Lower lobe of right lung (tissue), 2 donors: ENCODE data around the gene CAPZA2. TPM values are rescaled to one million over a fixed set of nuclear protein-coding genes. Genes with fewer than 3 reads are reported as not detected.

ENCODE experiments used
- ATAC-seq, 2 donors: fragments of 200-7000 bp; cut with Tn5 transposase; one replicate each; pipeline ENCODE4 v1.9.1; 2020 to 2022; ENCODE audit warnings: mild to moderate bottlenecking in 2 of 2, moderate library complexity in 2 of 2
- DNase-seq: peaks from one replicate; pipeline ENCODE4 v3.0.0-alpha.2; 2020
- H3K27ac ChIP-seq: fragments of 200-600 bp; one replicate; pipeline ENCODE4 v1.8.0; 2022
- H3K27me3 ChIP-seq: fragments of 200-600 bp; one replicate; pipeline ENCODE4 v1.8.0; 2022; ENCODE audit warnings: low read depth
- H3K36me3 ChIP-seq: fragments of 200-600 bp; one replicate; pipeline ENCODE4 v1.8.0; 2022; ENCODE audit warnings: mild to moderate bottlenecking
- H3K4me1 ChIP-seq: fragments of 200-600 bp; one replicate; pipeline ENCODE4 v1.8.0; 2022
- H3K4me3 ChIP-seq: fragments of 200-600 bp; one replicate; pipeline ENCODE4 v1.8.0; 2022; ENCODE audit warnings: mild to moderate bottlenecking
- H3K9me3 ChIP-seq: fragments of 200-600 bp; one replicate; pipeline ENCODE4 v1.8.0; 2022
- intact Hi-C: fragments of 100-400 bp; cut with DNase I; formaldehyde crosslinking; loops from one replicate; pipeline ENCODE4 v1.11.0; 2022
- total RNA-seq: library from RNA; stranded (reverse); fragmentation: NEBNext Ultra II Directional; extraction: Animal tissue kit (Norgen Biotek cat#: 25700); gene quantifications from one replicate; pipeline ENCODE4 v1.2.1, GENCODE V29; 2021
- TF ChIP-seq, protein P1 (sequence below): fragments of 200-600 bp; IDR thresholded peaks from one replicate; pipeline ENCODE4 v1.8.0; 2022; ENCODE audit warnings: antibody characterized with exemption, mild to moderate bottlenecking
- donor health status: DM: no; HTN: yes; CAD: no; lungs with severe emphysema.

CAPZA2 gene
- total RNA-seq, 1 donor from 2014 or later, result 261 TPM

DNA sequence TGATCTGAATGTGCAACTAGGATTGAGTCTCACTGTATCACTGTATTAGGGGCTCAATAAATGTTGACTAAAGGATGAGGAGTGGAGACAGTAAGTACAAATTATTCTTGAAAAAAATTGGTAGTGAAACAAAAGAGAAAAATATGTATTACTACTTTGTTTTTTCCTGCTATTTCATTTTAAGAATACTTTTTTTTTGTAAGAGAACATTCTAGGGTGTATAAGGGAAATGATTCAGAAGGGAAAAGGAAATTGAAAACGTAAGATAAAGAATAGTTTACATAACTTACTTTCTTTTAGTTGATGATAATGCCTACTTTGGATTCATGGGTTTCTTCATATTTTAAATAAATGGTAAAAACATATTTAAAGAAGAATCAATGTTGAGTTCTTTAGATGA lies 9.6 kb downstream of the CAPZA2 start:
- no peak overlapping the region for H3K27ac ChIP-seq
- TF ChIP-seq, protein P1, sequence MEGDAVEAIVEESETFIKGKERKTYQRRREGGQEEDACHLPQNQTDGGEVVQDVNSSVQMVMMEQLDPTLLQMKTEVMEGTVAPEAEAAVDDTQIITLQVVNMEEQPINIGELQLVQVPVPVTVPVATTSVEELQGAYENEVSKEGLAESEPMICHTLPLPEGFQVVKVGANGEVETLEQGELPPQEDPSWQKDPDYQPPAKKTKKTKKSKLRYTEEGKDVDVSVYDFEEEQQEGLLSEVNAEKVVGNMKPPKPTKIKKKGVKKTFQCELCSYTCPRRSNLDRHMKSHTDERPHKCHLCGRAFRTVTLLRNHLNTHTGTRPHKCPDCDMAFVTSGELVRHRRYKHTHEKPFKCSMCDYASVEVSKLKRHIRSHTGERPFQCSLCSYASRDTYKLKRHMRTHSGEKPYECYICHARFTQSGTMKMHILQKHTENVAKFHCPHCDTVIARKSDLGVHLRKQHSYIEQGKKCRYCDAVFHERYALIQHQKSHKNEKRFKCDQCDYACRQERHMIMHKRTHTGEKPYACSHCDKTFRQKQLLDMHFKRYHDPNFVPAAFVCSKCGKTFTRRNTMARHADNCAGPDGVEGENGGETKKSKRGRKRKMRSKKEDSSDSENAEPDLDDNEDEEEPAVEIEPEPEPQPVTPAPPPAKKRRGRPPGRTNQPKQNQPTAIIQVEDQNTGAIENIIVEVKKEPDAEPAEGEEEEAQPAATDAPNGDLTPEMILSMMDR, result no peak
- intact Hi-C loops, result no loop called here
- DNase-seq (no peak), ATAC-seq (no peak)
- peaks cover 95% of the 10 kb centered on the region for H3K4me1 ChIP-seq
- no peaks in the 10 kb centered on the region for H3K36me3 ChIP-seq
- H3K4me3 ChIP-seq, result no peak overlapping the region
- H3K27me3 ChIP-seq, result no peaks in the 10 kb centered on the region
- no peaks in the 10 kb centered on the region for H3K9me3 ChIP-seq

DNA sequence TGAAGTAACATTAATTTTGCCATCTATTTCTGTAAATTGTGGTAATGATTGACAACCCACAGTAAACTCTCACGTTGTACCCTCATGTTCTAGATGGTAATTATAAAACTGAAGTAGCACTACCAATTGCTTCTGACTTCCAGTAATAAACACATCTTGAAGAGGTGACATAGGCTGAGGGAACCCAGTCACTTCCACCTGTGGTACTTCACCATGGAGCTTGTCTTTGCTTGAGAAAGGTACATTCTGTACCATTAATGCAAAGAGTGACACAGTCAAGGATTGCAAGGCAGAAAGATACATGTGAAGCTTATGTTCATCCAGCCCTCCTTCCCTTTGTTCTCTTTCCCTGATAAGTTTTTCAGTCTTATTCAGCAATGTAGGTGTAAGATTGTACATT lies 11.2 kb downstream of the CAPZA2 start:
- TF ChIP-seq, protein P1, result no peak
- peaks cover 98% of the 10 kb centered on the region for H3K4me1 ChIP-seq
- H3K27me3 ChIP-seq, result no peaks in the 10 kb centered on the region
- no peaks in the 10 kb centered on the region for H3K9me3 ChIP-seq
- no peaks in the 10 kb centered on the region for H3K36me3 ChIP-seq
- H3K27ac ChIP-seq, result peak overlapping the region; percentile 39
- intact Hi-C loops, result no loop called here
- no peak overlapping the region for H3K4me3 ChIP-seq
- peak; percentile 54 to 69 for ATAC-seq
- DNase-seq, result no peak

DNA sequence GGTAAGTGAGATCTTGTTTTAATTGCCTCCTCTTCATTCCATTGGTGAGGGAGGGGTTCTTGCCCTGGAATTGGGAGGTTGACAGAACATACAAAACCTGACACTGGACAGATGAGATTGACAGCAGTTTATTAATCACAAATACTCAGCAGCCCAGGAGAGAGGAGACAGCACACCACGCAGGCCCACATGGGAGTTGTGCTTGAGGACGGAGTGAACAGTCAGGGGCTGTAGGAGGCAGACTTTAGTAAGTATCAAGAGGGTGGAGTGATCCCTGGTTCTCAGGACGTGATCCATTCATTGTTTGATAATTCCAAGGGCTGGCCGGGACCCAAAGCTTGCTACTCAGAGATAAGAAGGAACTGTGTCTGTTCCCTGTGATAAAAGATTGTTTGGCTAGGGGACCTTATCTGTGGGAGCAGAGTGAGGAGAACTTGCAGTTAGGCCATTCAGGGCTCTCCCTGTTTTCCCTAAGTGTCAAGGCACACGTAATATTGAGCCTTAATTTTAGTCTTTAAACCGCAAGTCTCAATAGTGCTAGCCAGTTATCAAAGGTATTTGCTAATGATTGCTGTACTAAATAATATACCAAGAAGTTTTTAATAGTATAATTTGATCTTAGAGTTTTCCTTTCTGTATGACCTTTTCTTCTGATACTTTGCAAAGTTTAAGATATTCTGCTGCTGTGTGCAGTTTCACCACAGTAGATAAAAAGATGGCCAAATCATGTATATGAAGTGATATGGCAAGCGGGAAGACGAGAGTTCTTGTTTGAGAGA lies 14.5 kb downstream of the CAPZA2 start:
- intact Hi-C loops, result no loop called here
- TF ChIP-seq, protein P1, result peak; percentile 14
- H3K27me3 ChIP-seq, result no peaks in the 10 kb centered on the region
- peaks cover 77% of the 10 kb centered on the region for H3K4me1 ChIP-seq
- no peak for DNase-seq
- peak overlapping the region; percentile 9 for H3K4me3 ChIP-seq
- H3K9me3 ChIP-seq, result no peaks in the 10 kb centered on the region
- H3K27ac ChIP-seq, result peak overlapping the region; percentile 9
- peak; percentile 79 to 80 for ATAC-seq
- H3K36me3 ChIP-seq, result no peaks in the 10 kb centered on the region

DNA sequence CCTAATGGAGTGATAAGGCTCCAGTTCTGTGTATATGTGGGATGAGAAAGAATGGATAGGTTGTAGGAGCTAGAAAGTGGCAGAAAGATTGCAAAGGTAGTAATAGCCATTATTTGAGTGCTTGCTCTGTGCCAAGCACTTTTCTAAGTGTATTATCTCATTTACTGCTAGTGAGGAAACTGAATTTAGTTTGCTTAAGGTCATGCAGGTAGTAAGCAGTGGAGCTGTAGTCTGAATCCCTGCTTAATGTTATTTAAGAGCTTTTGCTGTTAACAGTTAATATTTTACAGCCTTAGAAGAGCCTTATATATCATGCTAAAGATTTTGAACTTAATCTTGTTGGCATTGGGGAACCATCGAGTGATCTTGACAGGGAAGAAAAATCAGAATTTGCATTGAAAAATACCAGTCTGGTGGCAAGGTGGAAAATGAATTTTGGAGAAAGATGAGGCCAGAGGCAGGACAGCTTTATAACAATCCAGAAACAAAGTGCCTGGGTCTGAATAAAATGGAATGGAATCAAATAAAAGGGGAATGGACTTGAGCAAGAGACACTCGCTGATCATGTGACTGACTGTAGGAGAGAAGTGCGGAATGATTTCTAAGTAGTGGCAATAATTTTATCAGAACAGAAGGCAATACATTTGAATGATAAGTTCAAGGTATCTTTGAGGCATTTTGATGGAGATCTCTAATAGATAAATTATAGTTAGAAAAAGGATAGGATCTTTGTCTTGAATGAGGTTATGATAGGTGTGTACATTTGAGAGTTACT lies 15.2 kb downstream of the CAPZA2 start:
- intact Hi-C loops, result no loop called here
- Histone ChIP-seq H3K27me3 (no peaks in the 10 kb centered on the region), H3K4me1 (peaks cover 73% of the 10 kb centered on the region), H3K4me3 (peak overlapping the region; percentile 9), H3K27ac (peak overlapping the region; percentile 9), H3K36me3 (no peaks in the 10 kb centered on the region), H3K9me3 (no peaks in the 10 kb centered on the region)
- ATAC-seq (peak in 1 of 2 donors; percentile 4), DNase-seq (no peak)
- TF ChIP-seq, protein P1, result no peak

DNA sequence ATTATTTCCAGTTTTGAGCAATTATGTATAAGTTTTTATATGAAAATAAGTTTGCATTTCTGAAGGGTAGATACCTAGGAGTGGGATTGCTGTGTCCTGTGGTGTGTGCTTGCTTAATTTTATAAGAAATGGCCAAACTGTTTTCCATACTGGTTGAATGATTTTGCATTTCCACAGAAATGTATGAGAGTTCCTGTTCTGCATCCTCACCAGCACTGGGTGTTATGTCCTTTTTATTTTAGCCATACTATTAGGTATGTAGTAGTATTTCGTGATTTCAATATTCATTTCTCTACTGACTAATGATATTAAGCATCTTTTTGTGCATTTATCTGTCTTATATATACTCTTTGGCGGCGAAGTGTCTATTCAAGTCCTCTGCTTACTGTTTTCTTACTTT lies 22.3 kb downstream of the CAPZA2 start:
- no peaks in the 10 kb centered on the region for H3K27me3 ChIP-seq
- H3K9me3 ChIP-seq, result peaks cover 4% of the 10 kb centered on the region
- no peak overlapping the region for H3K27ac ChIP-seq
- DNase-seq (no peak), ATAC-seq (no peak)
- no peak overlapping the region for H3K4me3 ChIP-seq
- TF ChIP-seq, protein P1, result no peak
- intact Hi-C loops, result no loop called here
- peaks cover 18% of the 10 kb centered on the region for H3K36me3 ChIP-seq
- peaks cover 37% of the 10 kb centered on the region for H3K4me1 ChIP-seq
